Stimulated activated CD4-positive, alpha-beta T cell treated with anti-CD3 and anti-CD28 coated beads, Interleukin-4, amount 100 ng/mL, for 4 hours (primary cell): ENCODE results near the gene FAM221A.
"Not testable (repeated sequence)": the region's sequence is repeated elsewhere in the genome, so short reads cannot be mapped to it uniquely, and the experiment has no call there.

ENCODE experiments used
- DNase-seq, 2 experiments: peaks; one replicate each; pipeline ENCODE4 v3.0.0-alpha.2; 2020

FAM221A gene

GRCh38 chr7:23679898-23680413 is at the start of gene FAM221A:
Gene FAM221A, plus strand, starts transcription at chr7:23680199. Its CDS starts 20 bp downstream, at chr7:23680219.
- DNase-seq, result peak; percentile 75 to 84

- DNase-seq, result no peak
Observed at GRCh38 chr7:23633417-23633816, 46.6 kb upstream of the FAM221A start.

- no peak for DNase-seq
Observed at GRCh38 chr7:23645822-23646221, 34.2 kb upstream of the FAM221A start.

- no peak for DNase-seq
Observed at GRCh38 chr7:23653942-23654341, 26.1 kb upstream of the FAM221A start.

GRCh38 chr7:23654508-23654907 is 25.5 kb upstream of the FAM221A start:
- DNase-seq, result no peak

GRCh38 chr7:23655433-23655832 is 24.6 kb upstream of the FAM221A start:
- no peak for DNase-seq

GRCh38 chr7:23658831-23659427 is 21.1 kb upstream of the FAM221A start:
- no peak for DNase-seq

- DNase-seq, result no peak
Observed at GRCh38 chr7:23661385-23661784, 18.6 kb upstream of the FAM221A start.

GRCh38 chr7:23662124-23662983 is 17.6 kb upstream of the FAM221A start:
- no peak for DNase-seq

- no peak for DNase-seq
Observed at GRCh38 chr7:23662984-23663313, 17.1 kb upstream of the FAM221A start.

GRCh38 chr7:23664122-23664521 is 15.9 kb upstream of the FAM221A start:
- DNase-seq, result no peak

- no peak for DNase-seq
Observed at GRCh38 chr7:23672033-23672432, 8.0 kb upstream of the FAM221A start.

- DNase-seq, result peak; percentile 21 to 38
Observed at GRCh38 chr7:23680414-23681405, 711 bp downstream of the FAM221A start.

- not testable (repeated sequence) for DNase-seq
Observed at GRCh38 chr7:23684041-23684440, 4.0 kb downstream of the FAM221A start.

- no peak for DNase-seq
Observed at GRCh38 chr7:23685731-23686130, 5.7 kb downstream of the FAM221A start.

- DNase-seq, result no peak
Observed at GRCh38 chr7:23687011-23687410, 7.0 kb downstream of the FAM221A start.

GRCh38 chr7:23689165-23689564 is 9.2 kb downstream of the FAM221A start:
- DNase-seq, result no peak

- no peak for DNase-seq
Observed at GRCh38 chr7:23691320-23691719, 11.3 kb downstream of the FAM221A start.

GRCh38 chr7:23693224-23693623 is 13.2 kb downstream of the FAM221A start:
- no peak for DNase-seq

GRCh38 chr7:23696916-23697441 is 17.0 kb downstream of the FAM221A start:
- peak; percentile 37 to 52 for DNase-seq

GRCh38 chr7:23698822-23699221 is 18.8 kb downstream of the FAM221A start:
- no peak for DNase-seq

GRCh38 chr7:23700046-23700445 is 20.0 kb downstream of the FAM221A start:
- no peak for DNase-seq
